SK-N-SH (cell line): Measurements from ENCODE around the gene CENPW. TPM values are rescaled to one million over a fixed set of nuclear protein-coding genes. Genes with fewer than 3 reads are reported as not detected.

ENCODE experiments used
- CTCF ChIA-PET: fragments of 300-600, 350-600 bp; formaldehyde crosslinking; extraction: SDS; loops from one replicate; lab custom pipeline; 2021; lab: Yijun Ruan, JAX
- POLR2A ChIA-PET: fragments of 350-600 bp; sonication (Branson Sonifier 250); formaldehyde crosslinking; extraction: SDS; loops from one replicate; lab custom pipeline; 2020; ENCODE audit warnings: antibody characterized with exemption, inconsistent platforms; lab: Yijun Ruan, JAX
- DNase-seq: peaks from one replicate; pipeline ENCODE4 v3.0.0; 2012
- H2AFZ ChIP-seq: fragments of 200-600 bp; sonication (generic); 2 replicates; pipeline ENCODE4 v1.8.1; 2016; ENCODE audit warnings: antibody characterized with exemption, mild to moderate bottlenecking, low read depth
- H3F3A ChIP-seq: fragments of 200-600 bp; sonication (generic); replicated peaks from 2 replicates; pipeline ENCODE3; 2016; ENCODE audit warnings: antibody characterized with exemption, mild to moderate bottlenecking; ENCODE audit not compliant: insufficient read depth
- H3K27ac ChIP-seq, 2 experiments: fragments of 200-500 bp in 1 of 2; fragments of 200-600 bp in 1 of 2; sonication (Bioruptor generic) in 1 of 2; sonication (generic), shearing (Covaris generic) in 1 of 2; 2 replicates each; pipeline versions ENCODE4 v1.5.1 to v1.6.1; 2014 to 2016; ENCODE audit warnings: low read depth in 2 of 2, inconsistent platforms in 1 of 2, low read length in 1 of 2, mild to moderate bottlenecking in 1 of 2, mixed read lengths in 1 of 2
- H3K27me3 ChIP-seq: fragments of 200-600 bp; sonication (generic), shearing (Covaris generic); 2 replicates; pipeline ENCODE4 v1.6.1; 2016; ENCODE audit warnings: mixed run types; ENCODE audit not compliant: insufficient read depth
- H3K36me3 ChIP-seq, 2 experiments: fragments of 200-500 bp in 1 of 2; fragments of 200-600 bp in 1 of 2; sonication (Bioruptor generic) in 1 of 2; sonication (generic) in 1 of 2; replicated peaks in 1 of 2; 2 replicates each; pipeline versions ENCODE3 to v1.5.1; 2014 to 2016; ENCODE audit warnings: low read length in 1 of 2, mild to moderate bottlenecking in 1 of 2; ENCODE audit not compliant: insufficient read depth in 2 of 2, control insufficient read depth in 1 of 2
- H3K4me1 ChIP-seq, 2 experiments: fragments of 200-500 bp in 1 of 2; fragments of 200-600 bp in 1 of 2; sonication (Bioruptor generic) in 1 of 2; sonication (generic), shearing (Covaris generic) in 1 of 2; 2 replicates each; pipeline versions ENCODE4 v1.5.1 to v1.6.1; 2014 to 2016; ENCODE audit warnings: low read depth in 1 of 2, low read length in 1 of 2, mixed run types in 1 of 2; ENCODE audit not compliant: insufficient read depth in 2 of 2, control insufficient read depth in 1 of 2
- H3K4me2 ChIP-seq: fragments of 200-600 bp; sonication (generic), shearing (Covaris generic); 2 replicates; pipeline ENCODE4 v1.6.1; 2017; ENCODE audit warnings: mixed run types
- H3K4me3 ChIP-seq, 2 experiments: fragments of 200-500 bp in 1 of 2; fragments of 200-600 bp in 1 of 2; sonication (Bioruptor generic) in 1 of 2; sonication (generic), shearing (Covaris generic) in 1 of 2; 2 replicates each; pipeline versions ENCODE4 v1.5.1 to v1.8.1; 2014 to 2016; ENCODE audit warnings: low read depth in 2 of 2, inconsistent platforms in 1 of 2, low read length in 1 of 2, mild to moderate bottlenecking in 1 of 2, mixed read lengths in 1 of 2, moderate library complexity in 1 of 2
- H3K79me2 ChIP-seq: fragments of 200-600 bp; sonication (generic); 2 replicates; pipeline ENCODE4 v1.8.1; 2017; ENCODE audit warnings: mild to moderate bottlenecking; ENCODE audit not compliant: insufficient read depth
- H3K9ac ChIP-seq: fragments of 200-600 bp; sonication (generic); 2 replicates; pipeline ENCODE4 v1.6.1; 2017; ENCODE audit warnings: mixed run types
- H3K9me2 ChIP-seq: fragments of 200-600 bp; sonication (generic); 2 replicates; pipeline ENCODE4 v1.6.1; 2017; ENCODE audit warnings: mixed run types
- H3K9me3 ChIP-seq: fragments of 200-600 bp; sonication (generic); 2 replicates; pipeline ENCODE4 v1.6.1; 2017; ENCODE audit warnings: mixed run types, mild to moderate bottlenecking, moderate library complexity
- H4K20me1 ChIP-seq: fragments of 200-600 bp; sonication (generic); 2 replicates; pipeline ENCODE4 v1.6.1; 2017; ENCODE audit warnings: mild to moderate bottlenecking, mixed run types; ENCODE audit not compliant: insufficient read depth
- CTCF ChIP-seq: fragments of 200-600 bp; sonication (generic); IDR thresholded peaks from 2 replicates; pipeline ENCODE4 v1.6.1; 2017; ENCODE audit warnings: antibody characterized with exemption, mild to moderate bottlenecking, moderate library complexity
- FOXJ3 ChIP-seq: sonication (generic); formaldehyde crosslinking; IDR thresholded peaks from 2 replicates; pipeline ENCODE4 v1.5.1; 2020; ENCODE audit warnings: mild to moderate bottlenecking, missing genetic modification reagents
- GABPA ChIP-seq: IDR thresholded peaks from 2 replicates; pipeline ENCODE4 v1.4.0; 2012; ENCODE audit warnings: low read depth, mild to moderate bottlenecking
- GATA2 ChIP-seq: sonication (generic); formaldehyde crosslinking; IDR thresholded peaks from 2 replicates; pipeline ENCODE4 v1.5.0; 2020; ENCODE audit warnings: mild to moderate bottlenecking, missing genetic modification reagents
- JUND ChIP-seq: IDR thresholded peaks from 2 replicates; pipeline ENCODE4 v1.4.0; 2012
- MXI1 ChIP-seq: IDR thresholded peaks from 2 replicates; pipeline ENCODE4 v1.6.1; 2012; ENCODE audit warnings: mild to moderate bottlenecking, low read depth, low read length, improper control_type of control experiment
- NFIC ChIP-seq: IDR thresholded peaks from 2 replicates; pipeline ENCODE4 v1.4.0; 2012; ENCODE audit warnings: borderline replicate concordance
- POLR2AphosphoS5 ChIP-seq: IDR thresholded peaks from 2 replicates; pipeline ENCODE4 v1.6.1; 2012; ENCODE audit warnings: low read depth, low read length
- RAD21 ChIP-seq: IDR thresholded peaks from 2 replicates; pipeline ENCODE4 v1.6.1; 2012; ENCODE audit warnings: mild to moderate bottlenecking, low read length
- SIN3A ChIP-seq: IDR thresholded peaks from 2 replicates; pipeline ENCODE4 v1.6.1; 2012; ENCODE audit warnings: low read depth, mild to moderate bottlenecking, low read length, moderate library complexity, borderline replicate concordance
- TAF1 ChIP-seq: IDR thresholded peaks from 2 replicates; pipeline ENCODE4 v1.6.1; 2012; ENCODE audit warnings: low read depth, mild to moderate bottlenecking, low read length, moderate library complexity, borderline replicate concordance
- TCF12 ChIP-seq: IDR thresholded peaks from 2 replicates; pipeline ENCODE4 v1.4.0; 2012
- USF2 ChIP-seq: fragments of 150-350 bp; IDR thresholded peaks from 2 replicates; pipeline ENCODE4 v1.6.1; 2017; ENCODE audit warnings: antibody characterized with exemption, low read length, low read depth, borderline replicate concordance
- YY1 ChIP-seq: IDR thresholded peaks from 2 replicates; pipeline ENCODE4 v1.4.0; 2012; ENCODE audit warnings: low read depth, mild to moderate bottlenecking
- ZBTB33 ChIP-seq: IDR thresholded peaks from 2 replicates; pipeline ENCODE4 v1.4.0; 2012; ENCODE audit warnings: low read depth, borderline replicate concordance
- WGBS: methylation state at CpG from one replicate; pipeline ENCODE4 v1.1.6; 2017; ENCODE audit warnings: low lambda C conversion rate; 5-methylcytosine and 5-hydroxymethylcytosine counted together
- polyA plus RNA-seq, 3 experiments: library from polyadenylated mRNA; depleted of rRNA; stranded (reverse); fragments of >200 nt; gene quantifications; 2 replicates each; pipeline ENCODE4 v1.2.3, GENCODE V29; 2012
- TF ChIP-seq, protein P1 (sequence below): fragments of 150-350 bp; IDR thresholded peaks from 2 replicates; pipeline ENCODE4 v1.6.1; 2016; ENCODE audit warnings: mild to moderate bottlenecking, low read depth, low read length
- TF ChIP-seq, protein P2 (sequence below): IDR thresholded peaks from 2 replicates; pipeline ENCODE4 v1.4.0; 2012; ENCODE audit warnings: low read depth, borderline replicate concordance

Gene CENPW
- polyA plus RNA-seq, 1 of the 3 experiments (the other 2 are of a cell fraction), result 10.9 TPM

DNA sequence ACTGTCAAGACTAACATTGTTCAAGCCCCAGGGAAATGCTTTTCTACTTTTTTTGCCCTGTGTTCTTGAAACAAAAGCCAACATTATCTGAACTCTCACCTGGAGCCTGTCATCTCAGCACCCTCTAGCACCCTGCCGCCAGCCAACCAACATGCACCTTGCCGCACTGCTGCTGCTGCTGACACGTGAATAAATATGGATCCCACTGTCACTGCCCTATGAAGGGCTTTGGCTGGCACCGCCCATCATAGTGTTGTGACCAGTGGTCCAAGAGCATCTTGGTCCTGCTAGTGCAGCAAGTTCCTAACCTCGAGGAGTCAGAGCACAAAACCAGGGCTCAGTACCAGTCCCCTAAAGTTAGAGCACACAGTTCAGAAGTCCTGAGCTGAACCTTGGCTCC is 41.6 kb downstream of the CENPW start:
- ChIA-PET POLR2A (no interaction called here), CTCF (no interaction called here)
- Histone ChIP-seq H2AFZ (no peak overlapping the region), H3K4me2 (no peak overlapping the region), H3K27me3 (no peaks in the 10 kb centered on the region), H4K20me1 (no peaks in the 10 kb centered on the region), H3K79me2 (no peaks in the 10 kb centered on the region), H3K27ac (no peak overlapping the region), H3K9me2 (no peaks in the 10 kb centered on the region), H3F3A (no peaks in the 10 kb centered on the region), H3K9ac (no peak overlapping the region), H3K4me3 (no peak overlapping the region), H3K9me3 (no peaks in the 10 kb centered on the region), H3K36me3 (no peaks in the 10 kb centered on the region), H3K4me1 (no peaks in the 10 kb centered on the region)
- no peak for DNase-seq
- TF ChIP-seq MXI1 (no peak), GATA2 (CRISPR knock-in tag) (no peak), JUND (no peak), NFIC (no peak), USF2 (no peak), TCF12 (no peak), POLR2AphosphoS5 (no peak), ZBTB33 (no peak), SIN3A (no peak), YY1 (no peak), TAF1 (no peak), CTCF (no peak), FOXJ3 (CRISPR knock-in tag) (no peak), GABPA (no peak), RAD21 (no peak)
- TF ChIP-seq, protein P1, sequence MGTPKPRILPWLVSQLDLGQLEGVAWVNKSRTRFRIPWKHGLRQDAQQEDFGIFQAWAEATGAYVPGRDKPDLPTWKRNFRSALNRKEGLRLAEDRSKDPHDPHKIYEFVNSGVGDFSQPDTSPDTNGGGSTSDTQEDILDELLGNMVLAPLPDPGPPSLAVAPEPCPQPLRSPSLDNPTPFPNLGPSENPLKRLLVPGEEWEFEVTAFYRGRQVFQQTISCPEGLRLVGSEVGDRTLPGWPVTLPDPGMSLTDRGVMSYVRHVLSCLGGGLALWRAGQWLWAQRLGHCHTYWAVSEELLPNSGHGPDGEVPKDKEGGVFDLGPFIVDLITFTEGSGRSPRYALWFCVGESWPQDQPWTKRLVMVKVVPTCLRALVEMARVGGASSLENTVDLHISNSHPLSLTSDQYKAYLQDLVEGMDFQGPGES, result no peak
- TF ChIP-seq, protein P2, sequence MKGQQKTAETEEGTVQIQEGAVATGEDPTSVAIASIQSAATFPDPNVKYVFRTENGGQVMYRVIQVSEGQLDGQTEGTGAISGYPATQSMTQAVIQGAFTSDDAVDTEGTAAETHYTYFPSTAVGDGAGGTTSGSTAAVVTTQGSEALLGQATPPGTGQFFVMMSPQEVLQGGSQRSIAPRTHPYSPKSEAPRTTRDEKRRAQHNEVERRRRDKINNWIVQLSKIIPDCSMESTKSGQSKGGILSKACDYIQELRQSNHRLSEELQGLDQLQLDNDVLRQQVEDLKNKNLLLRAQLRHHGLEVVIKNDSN, result no peak
- WGBS, result 71% methylated on average over 4 of the region's 5 CpGs
